NT2/D1 (cell line): ENCODE measurements around the gene ITCH.
"Not testable (repeated sequence)": the region's sequence is repeated elsewhere in the genome, so short reads cannot be mapped to it uniquely, and the experiment has no call there.

Experiments
- YY1 ChIP-seq: IDR thresholded peaks from 2 replicates; pipeline ENCODE4 v1.6.1; 2011; ENCODE audit not compliant: insufficient read length, insufficient read depth
- ZNF274 ChIP-seq: IDR thresholded peaks from 2 replicates; pipeline ENCODE4 v1.6.1; 2011; ENCODE audit warnings: mild to moderate bottlenecking, low read depth, low read length

GRCh38 chr20:34425032-34425690 lies 62.1 kb downstream of the ITCH start:
- TF ChIP-seq ZNF274, YY1: not testable (repeated sequence)
